ENCODE data around the gene NINJ1. TPM values are rescaled to one million over a fixed set of nuclear protein-coding genes. Genes with fewer than 3 reads are reported as not detected.

The NINJ1 gene
- total RNA-seq, 4 donors from 2014 or later = 28.5 to 58.5 (median 45.7) TPM

DNA sequence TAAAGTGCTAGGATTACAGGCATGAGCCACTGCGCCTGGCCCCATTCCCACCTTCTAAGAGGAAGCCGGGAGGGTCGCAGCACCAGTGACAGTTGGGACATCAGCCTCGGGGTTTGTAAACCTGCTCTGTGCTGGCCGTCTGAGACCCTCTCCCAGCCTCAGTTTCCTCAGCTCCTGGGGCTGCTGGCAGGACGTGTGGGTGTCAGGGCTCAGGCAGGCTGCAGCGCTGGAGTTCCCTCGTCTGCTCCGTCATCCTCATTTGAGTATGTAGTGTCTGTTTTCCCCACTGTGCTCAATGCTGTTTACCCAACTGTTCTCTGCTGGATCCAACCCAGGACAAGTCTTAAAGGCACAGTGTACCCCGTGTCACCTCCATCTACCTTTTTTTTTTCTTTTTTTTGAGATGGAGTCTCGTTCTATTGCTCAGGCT, 2.0 kb upstream of the NINJ1 start:
- DNase-seq (peak in 1 of 2 donors; percentile 64), ATAC-seq (peak; percentile 43 to 62)
- Histone ChIP-seq H3K27me3 (no peaks in the 10 kb centered on the region), H3K36me3 (no peaks in the 10 kb centered on the region), H3K4me3 (peak overlapping the region; percentile 18 to 41 (median 30)), H3K4me1 (peaks cover 46 to 47% of the 10 kb centered on the region in 2 donors), H3K9me3 (no peaks in the 10 kb centered on the region), H3K27ac (peak overlapping the region; percentile 95 to 99 (median 96))
- intact Hi-C loops (cut with DNase I; ENCODE audit: low total_unique reads) = no loop called here
- in situ Hi-C loops (cut with MboI; ENCODE audit: low sequenced_read_pairs in 4 of 4) = no loop called here
- TF ChIP-seq CTCF (IDR thresholded peaks at IDR 0.05 in 4 of 5, conservative IDR thresholded peaks at IDR 0.05 in 1 of 5) = no peak
- peak in 1 of 2 donors; percentile 62 for TF ChIP-seq POLR2A (IDR thresholded peaks at IDR 0.05)

DNA sequence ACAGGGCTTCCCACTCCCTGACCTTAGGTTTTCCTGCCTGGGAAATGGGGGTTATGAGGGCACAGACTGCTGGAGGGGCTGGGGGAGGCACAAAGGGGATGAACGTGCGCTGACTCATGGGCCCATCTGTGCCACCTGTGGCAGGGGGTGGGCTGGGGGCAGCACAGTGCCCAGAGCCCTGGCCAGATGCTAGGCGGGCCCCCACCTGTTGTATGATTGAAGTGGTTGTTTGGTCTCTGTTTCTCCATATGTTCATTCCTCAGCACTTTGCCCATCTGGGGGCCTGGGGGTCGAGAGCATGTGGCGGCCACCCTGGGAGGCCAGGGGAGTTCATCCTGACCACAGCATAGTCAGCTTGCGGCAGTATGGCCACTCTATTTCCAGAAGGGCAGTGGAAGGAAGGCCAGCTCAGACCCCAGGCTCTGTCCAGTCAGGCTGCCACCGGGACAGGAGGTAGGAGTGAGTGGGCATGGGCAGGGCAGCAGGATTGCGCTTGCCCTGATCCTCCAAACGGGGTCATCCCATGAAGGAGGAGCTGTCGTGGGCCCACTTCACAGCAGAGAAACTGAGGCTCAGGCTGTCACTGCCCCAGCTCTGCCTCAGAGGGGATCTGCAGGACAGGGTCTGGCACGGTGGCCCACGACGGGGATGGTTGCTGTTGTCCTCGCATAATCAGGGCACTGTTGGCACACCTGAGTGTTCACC, 841 bp upstream of the NINJ1 start:
- H3K9me3 ChIP-seq = no peaks in the 10 kb centered on the region
- no peak for DNase-seq
- peaks cover 54 to 56% of the 10 kb centered on the region in 2 donors for H3K4me1 ChIP-seq
- in situ Hi-C loops (cut with MboI; ENCODE audit: low sequenced_read_pairs in 4 of 4) (no loop called here), intact Hi-C loops (cut with DNase I; ENCODE audit: low total_unique reads) (loop anchor here (5.0 kb wide), 1 partner anchor 38 kb away; the partner anchor contains the start of gene CARD19)
- peak overlapping the region; percentile 95 to 99 (median 96) for H3K27ac ChIP-seq
- peak in 1 of 2 donors; percentile 2 for ATAC-seq
- no peaks in the 10 kb centered on the region for H3K27me3 ChIP-seq
- H3K36me3 ChIP-seq = no peaks in the 10 kb centered on the region
- H3K4me3 ChIP-seq = peak overlapping the region; percentile 69 to 91 (median 86)
- no peak for TF ChIP-seq CTCF (IDR thresholded peaks at IDR 0.05 in 4 of 5, conservative IDR thresholded peaks at IDR 0.05 in 1 of 5)
- no peak for TF ChIP-seq POLR2A (IDR thresholded peaks at IDR 0.05)

DNA sequence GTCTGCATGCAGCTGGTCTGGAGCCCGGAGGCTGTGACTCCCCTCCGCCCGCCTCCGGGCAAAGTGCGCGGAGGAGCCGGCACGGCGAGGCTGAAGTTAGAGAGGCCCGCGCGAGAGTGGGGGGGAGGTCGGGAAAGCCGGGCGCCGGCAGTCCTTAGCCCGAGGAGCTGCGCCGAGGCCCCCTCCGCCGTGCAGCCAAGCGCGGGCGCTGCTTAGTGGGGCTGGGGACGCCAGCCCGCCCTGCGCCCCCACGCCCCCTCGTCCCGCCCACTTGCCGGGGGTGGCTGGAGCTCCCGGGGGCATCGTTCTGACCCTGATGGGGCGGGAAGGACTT, 403 bp downstream of the NINJ1 start:
- ATAC-seq (peak; percentile 51 to 59), DNase-seq (peak; percentile 64 to 77)
- no peaks in the 10 kb centered on the region for H3K27me3 ChIP-seq
- peak overlapping the region; percentile 95 to 99 (median 96) for H3K27ac ChIP-seq
- peak in 1 of 2 donors; percentile 42 for TF ChIP-seq POLR2A (IDR thresholded peaks at IDR 0.05)
- no peak for TF ChIP-seq CTCF (IDR thresholded peaks at IDR 0.05 in 4 of 5, conservative IDR thresholded peaks at IDR 0.05 in 1 of 5)
- H3K4me3 ChIP-seq = peak overlapping the region; percentile 69 to 91 (median 86)
- no peaks in the 10 kb centered on the region for H3K36me3 ChIP-seq
- intact Hi-C loops (cut with DNase I; ENCODE audit: low total_unique reads) (loop anchor here (5.0 kb wide), 1 partner anchor 36 kb away; the partner anchor contains the start of gene CARD19), in situ Hi-C loops (cut with MboI; ENCODE audit: low sequenced_read_pairs in 4 of 4) (no loop called here)
- no peaks in the 10 kb centered on the region for H3K9me3 ChIP-seq
- H3K4me1 ChIP-seq = peaks cover 62 to 68% of the 10 kb centered on the region in 2 donors

GRCh38 chr9:93132946-93133680, 938 bp downstream of the NINJ1 start:
- Histone ChIP-seq H3K4me3 (peak overlapping the region; percentile 69 to 91 (median 86)), H3K4me1 (peaks cover 68 to 74% of the 10 kb centered on the region in 2 donors), H3K36me3 (no peaks in the 10 kb centered on the region), H3K27me3 (no peaks in the 10 kb centered on the region), H3K27ac (peak overlapping the region; percentile 95 to 99 (median 96)), H3K9me3 (no peaks in the 10 kb centered on the region)
- no peak for TF ChIP-seq CTCF (IDR thresholded peaks at IDR 0.05 in 4 of 5, conservative IDR thresholded peaks at IDR 0.05 in 1 of 5)
- no peak for TF ChIP-seq POLR2A (IDR thresholded peaks at IDR 0.05)
- intact Hi-C loops (cut with DNase I; ENCODE audit: low total_unique reads) (loop anchor here (5.0 kb wide), 1 partner anchor 36 kb away; the partner anchor contains the start of gene CARD19), in situ Hi-C loops (cut with MboI; ENCODE audit: low sequenced_read_pairs in 4 of 4) (no loop called here)
- ATAC-seq (peak; percentile 1 to 9), DNase-seq (no peak)
